Neural crest cell (in vitro differentiated cells): Measurements from ENCODE around the gene TRIM69. TPM values are rescaled to one million over a fixed set of nuclear protein-coding genes. Genes with fewer than 3 reads are reported as not detected.

Experiments used
- DNase-seq: peaks from one replicate; pipeline ENCODE4 v3.0.0; 2021; ENCODE audit warnings: low read depth, mixed read lengths, low spot score
- H3K27ac Mint-ChIP-seq: one replicate; pipeline ENCODE4 v1.8.0; 2021; ENCODE audit warnings: mild to moderate bottlenecking, mixed read lengths; ENCODE audit not compliant: unreplicated experiment
- H3K27me3 Mint-ChIP-seq: 2 replicates; pipeline ENCODE4 v1.8.0; 2021; ENCODE audit warnings: low read depth, mild to moderate bottlenecking, mixed read lengths
- H3K36me3 Mint-ChIP-seq: 2 replicates; pipeline ENCODE4 v1.8.0; 2021; ENCODE audit warnings: low read depth, mild to moderate bottlenecking, mixed read lengths
- H3K4me1 Mint-ChIP-seq: 2 replicates; pipeline ENCODE4 v1.8.0; 2021; ENCODE audit warnings: mixed read lengths
- H3K4me3 Mint-ChIP-seq: one replicate; pipeline ENCODE4 v1.8.0; 2021; ENCODE audit warnings: mild to moderate bottlenecking, mixed read lengths
- H3K9me3 Mint-ChIP-seq: 2 replicates; pipeline ENCODE4 v1.8.0; 2021; ENCODE audit warnings: mixed read lengths
- total RNA-seq: library from RNA; stranded (reverse); gene quantifications from 2 replicates; pipeline ENCODE4 v1.2.1, GENCODE V29; 2021
- TF ChIP-seq, protein P1 (sequence below): fragments of 200-600 bp; sonication (generic); conservative IDR thresholded peaks from 2 replicates; pipeline ENCODE4 v1.5.0; 2021; ENCODE audit warnings: antibody characterized with exemption, mild to moderate bottlenecking

Gene TRIM69
- total RNA-seq, 1 donor from 2014 or later, result 15.2 TPM

DNA sequence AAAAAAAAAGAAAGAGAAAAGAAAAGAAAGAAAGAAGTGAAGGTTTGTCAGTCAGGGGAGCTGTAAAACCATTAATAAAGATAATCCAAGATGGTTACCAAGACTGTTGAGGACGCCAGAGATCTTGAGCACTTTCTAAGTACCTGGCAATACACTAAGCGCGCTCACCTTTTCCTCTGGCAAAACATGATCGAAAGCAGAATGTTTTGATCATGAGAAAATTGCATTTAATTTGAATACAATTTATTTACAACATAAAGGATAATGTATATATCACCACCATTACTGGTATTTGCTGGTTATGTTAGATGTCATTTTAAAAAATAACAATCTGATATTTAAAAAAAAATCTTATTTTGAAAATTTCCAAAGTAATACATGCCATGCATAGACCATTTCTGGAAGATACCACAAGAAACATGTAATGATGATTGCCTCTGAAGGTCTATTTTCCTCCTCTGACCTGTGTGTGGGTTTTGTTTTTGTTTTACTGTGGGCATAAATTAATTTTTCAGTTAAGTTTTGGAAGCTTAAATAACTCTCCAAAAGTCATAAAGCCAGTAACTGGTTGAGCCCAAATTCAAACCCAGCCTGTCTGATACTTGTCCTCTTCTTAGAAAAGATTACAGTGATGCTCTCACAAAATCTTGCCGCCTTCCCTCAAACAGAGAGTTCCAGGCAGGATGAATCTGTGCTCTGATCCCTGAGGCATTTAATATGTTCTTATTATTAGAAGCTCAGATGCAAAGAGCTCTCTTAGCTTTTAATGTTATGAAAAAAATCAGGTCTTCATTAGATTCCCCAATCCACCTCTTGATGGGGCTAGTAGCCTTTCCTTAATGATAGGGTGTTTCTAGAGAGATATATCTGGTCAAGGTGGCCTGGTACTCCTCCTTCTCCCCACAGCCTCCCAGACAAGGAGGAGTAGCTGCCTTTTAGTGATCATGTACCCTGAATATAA is 23.0 kb upstream of the TRIM69 start:
- H3K27ac Mint-ChIP-seq, result no peak overlapping the region
- H3K36me3 Mint-ChIP-seq, result peaks cover 4% of the 10 kb centered on the region
- peaks cover 23% of the 10 kb centered on the region for H3K4me1 Mint-ChIP-seq
- no peaks in the 10 kb centered on the region for H3K27me3 Mint-ChIP-seq
- no peak for DNase-seq
- H3K9me3 Mint-ChIP-seq, result no peaks in the 10 kb centered on the region
- H3K4me3 Mint-ChIP-seq, result peak overlapping the region; percentile 100
- TF ChIP-seq, protein P1, sequence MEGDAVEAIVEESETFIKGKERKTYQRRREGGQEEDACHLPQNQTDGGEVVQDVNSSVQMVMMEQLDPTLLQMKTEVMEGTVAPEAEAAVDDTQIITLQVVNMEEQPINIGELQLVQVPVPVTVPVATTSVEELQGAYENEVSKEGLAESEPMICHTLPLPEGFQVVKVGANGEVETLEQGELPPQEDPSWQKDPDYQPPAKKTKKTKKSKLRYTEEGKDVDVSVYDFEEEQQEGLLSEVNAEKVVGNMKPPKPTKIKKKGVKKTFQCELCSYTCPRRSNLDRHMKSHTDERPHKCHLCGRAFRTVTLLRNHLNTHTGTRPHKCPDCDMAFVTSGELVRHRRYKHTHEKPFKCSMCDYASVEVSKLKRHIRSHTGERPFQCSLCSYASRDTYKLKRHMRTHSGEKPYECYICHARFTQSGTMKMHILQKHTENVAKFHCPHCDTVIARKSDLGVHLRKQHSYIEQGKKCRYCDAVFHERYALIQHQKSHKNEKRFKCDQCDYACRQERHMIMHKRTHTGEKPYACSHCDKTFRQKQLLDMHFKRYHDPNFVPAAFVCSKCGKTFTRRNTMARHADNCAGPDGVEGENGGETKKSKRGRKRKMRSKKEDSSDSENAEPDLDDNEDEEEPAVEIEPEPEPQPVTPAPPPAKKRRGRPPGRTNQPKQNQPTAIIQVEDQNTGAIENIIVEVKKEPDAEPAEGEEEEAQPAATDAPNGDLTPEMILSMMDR, result no peak

DNA sequence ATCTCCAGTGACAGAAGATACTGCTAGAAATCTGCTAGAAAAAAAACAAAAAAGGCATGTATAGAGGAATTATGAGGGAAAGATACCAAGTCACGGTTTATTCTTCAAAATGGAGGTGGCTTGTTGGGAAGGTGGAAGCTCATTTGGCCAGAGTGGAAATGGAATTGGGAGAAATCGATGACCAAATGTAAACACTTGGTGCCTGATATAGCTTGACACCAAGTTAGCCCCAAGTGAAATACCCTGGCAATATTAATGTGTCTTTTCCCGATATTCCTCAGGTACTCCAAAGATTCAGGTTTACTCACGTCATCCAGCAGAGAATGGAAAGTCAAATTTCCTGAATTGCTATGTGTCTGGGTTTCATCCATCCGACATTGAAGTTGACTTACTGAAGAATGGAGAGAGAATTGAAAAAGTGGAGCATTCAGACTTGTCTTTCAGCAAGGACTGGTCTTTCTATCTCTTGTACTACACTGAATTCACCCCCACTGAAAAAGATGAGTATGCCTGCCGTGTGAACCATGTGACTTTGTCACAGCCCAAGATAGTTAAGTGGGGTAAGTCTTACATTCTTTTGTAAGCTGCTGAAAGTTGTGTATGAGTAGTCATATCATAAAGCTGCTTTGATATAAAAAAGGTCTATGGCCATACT is 21.1 kb upstream of the TRIM69 start:
- DNase-seq, result no peak
- TF ChIP-seq, protein P1, result no peak
- Mint-ChIP-seq H3K4me3 (no peak overlapping the region), H3K9me3 (no peaks in the 10 kb centered on the region), H3K27ac (no peak overlapping the region), H3K27me3 (no peaks in the 10 kb centered on the region), H3K36me3 (peaks cover 4% of the 10 kb centered on the region), H3K4me1 (peaks cover 23% of the 10 kb centered on the region)

DNA sequence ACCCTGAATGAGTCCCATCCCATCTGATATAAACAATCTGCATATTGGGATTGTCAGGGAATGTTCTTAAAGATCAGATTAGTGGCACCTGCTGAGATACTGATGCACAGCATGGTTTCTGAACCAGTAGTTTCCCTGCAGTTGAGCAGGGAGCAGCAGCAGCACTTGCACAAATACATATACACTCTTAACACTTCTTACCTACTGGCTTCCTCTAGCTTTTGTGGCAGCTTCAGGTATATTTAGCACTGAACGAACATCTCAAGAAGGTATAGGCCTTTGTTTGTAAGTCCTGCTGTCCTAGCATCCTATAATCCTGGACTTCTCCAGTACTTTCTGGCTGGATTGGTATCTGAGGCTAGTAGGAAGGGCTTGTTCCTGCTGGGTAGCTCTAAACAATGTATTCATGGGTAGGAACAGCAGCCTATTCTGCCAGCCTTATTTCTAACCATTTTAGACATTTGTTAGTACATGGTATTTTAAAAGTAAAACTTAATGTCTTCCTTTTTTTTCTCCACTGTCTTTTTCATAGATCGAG is 20.5 kb upstream of the TRIM69 start:
- Mint-ChIP-seq H3K27me3 (no peaks in the 10 kb centered on the region), H3K27ac (no peak overlapping the region), H3K36me3 (peaks cover 4% of the 10 kb centered on the region), H3K4me1 (peaks cover 19% of the 10 kb centered on the region), H3K9me3 (no peaks in the 10 kb centered on the region), H3K4me3 (no peak overlapping the region)
- DNase-seq, result no peak
- TF ChIP-seq, protein P1, result no peak

DNA sequence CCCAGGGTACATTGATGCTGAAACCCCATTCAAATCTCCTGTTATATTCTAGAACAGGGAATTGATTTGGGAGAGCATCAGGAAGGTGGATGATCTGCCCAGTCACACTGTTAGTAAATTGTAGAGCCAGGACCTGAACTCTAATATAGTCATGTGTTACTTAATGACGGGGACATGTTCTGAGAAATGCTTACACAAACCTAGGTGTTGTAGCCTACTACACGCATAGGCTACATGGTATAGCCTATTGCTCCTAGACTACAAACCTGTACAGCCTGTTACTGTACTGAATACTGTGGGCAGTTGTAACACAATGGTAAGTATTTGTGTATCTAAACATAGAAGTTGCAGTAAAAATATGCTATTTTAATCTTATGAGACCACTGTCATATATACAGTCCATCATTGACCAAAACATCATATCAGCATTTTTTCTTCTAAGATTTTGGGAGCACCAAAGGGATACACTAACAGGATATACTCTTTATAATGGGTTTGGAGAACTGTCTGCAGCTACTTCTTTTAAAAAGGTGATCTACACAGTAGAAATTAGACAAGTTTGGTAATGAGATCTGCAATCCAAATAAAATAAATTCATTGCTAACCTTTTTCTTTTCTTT is 19.2 kb upstream of the TRIM69 start:
- no peak overlapping the region for H3K4me3 Mint-ChIP-seq

More for the DNA sequence above, 19.2 kb upstream of the TRIM69 start:
- H3K9me3 Mint-ChIP-seq, result no peaks in the 10 kb centered on the region
- H3K27me3 Mint-ChIP-seq, result no peaks in the 10 kb centered on the region
- peaks cover 11% of the 10 kb centered on the region for H3K4me1 Mint-ChIP-seq
- peaks cover 4% of the 10 kb centered on the region for H3K36me3 Mint-ChIP-seq
- no peak for DNase-seq
- TF ChIP-seq, protein P1, result no peak
- no peak overlapping the region for H3K27ac Mint-ChIP-seq
